Measurements from ENCODE around the gene GPNMB. TPM values are rescaled to one million over a fixed set of nuclear protein-coding genes. Genes with fewer than 3 reads are reported as not detected.

GPNMB gene
- total and polyA plus RNA-seq, 10 of the 15 experiments (the other 5 are each of a cell fraction or from before 2014, with no cell fraction given), result 5.9 to 22.3 (median 10.0) TPM

DNA sequence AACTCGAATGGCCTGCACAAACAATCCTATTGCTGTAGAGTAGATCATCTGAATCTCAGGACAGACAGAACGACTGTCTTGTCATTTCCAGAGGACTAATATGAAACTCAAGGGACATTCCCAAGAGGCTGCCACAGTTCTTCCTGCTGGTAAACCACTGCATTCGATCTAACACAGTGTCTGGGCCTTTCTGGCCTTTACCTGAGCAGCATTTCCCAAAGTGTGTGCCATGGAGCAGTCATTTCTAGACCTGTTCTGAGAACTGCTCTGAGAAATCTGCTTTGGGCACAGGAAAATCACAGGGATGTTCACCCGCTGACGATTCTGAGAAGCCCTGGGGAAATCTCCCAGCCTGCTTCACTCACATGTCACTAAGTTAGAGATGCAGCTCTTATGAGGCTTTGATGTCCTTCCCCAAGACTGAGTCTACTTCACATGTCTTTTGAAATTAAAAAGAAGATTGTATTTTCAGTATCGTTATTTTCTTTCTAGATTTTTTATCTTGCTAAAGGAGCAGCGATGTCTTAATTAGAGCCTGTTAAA, 18.4 kb downstream of the GPNMB start:
- peak; percentile 73 for ATAC-seq
- intact Hi-C loops (cut with micrococcal nuclease; ENCODE audit: unreplicated experiment) (no loop called here), in situ Hi-C loops (cut with MboI) (no loop called here)
- Histone ChIP-seq H3K27ac (ENCODE audit: control insufficient read depth, insufficient read depth) (peak overlapping the region; percentile 50; the same call in 1 of the 2 replicates), H3K4me1 (ENCODE audit: control insufficient read depth, insufficient read depth, low read length) (peaks cover 11% of the 10 kb centered on the region), H4K20me1 (ENCODE audit: control insufficient read depth, insufficient read depth) (no peaks in the 10 kb centered on the region), H3K27me3 (replicated peaks in 1 of 2; ENCODE audit: control insufficient read depth in 2 of 2, insufficient read depth in 2 of 2, low read length in 1 of 2) (no peaks in the 10 kb centered on the region), H2AFZ (ENCODE audit: control insufficient read depth, low read depth, low read length) (peak overlapping the region; percentile 88), H3K79me2 (ENCODE audit: control insufficient read depth, insufficient read depth, low read length) (no peaks in the 10 kb centered on the region), H3K36me3 (ENCODE audit: control insufficient read depth in 2 of 2, insufficient read depth in 2 of 2, low read length in 1 of 2) (no peaks in the 10 kb centered on the region), H3K4me2 (ENCODE audit: control insufficient read depth, insufficient read depth) (peak overlapping the region; percentile 25; the same call in 1 of the 2 replicates), H3K9me3 (replicated peaks; ENCODE audit: control insufficient read depth, insufficient read depth, low read length) (no peaks in the 10 kb centered on the region), H3K4me3 (no peak overlapping the region), H3K9ac (ENCODE audit: control insufficient read depth, insufficient read depth, low read length) (no peak overlapping the region)
- no TSS peak for BruUV-seq (replicated peaks)
- FAIRE-seq, result no peak
- ChIA-PET CTCF (interaction anchor here (0.8 to 9.5 kb wide), 13 partner anchors 6 to 432 kb away, joined by 3 to 167 read pairs (median 5); no protein-coding TSS in a partner anchor), RAD21 (ENCODE audit: unreplicated experiment) (interaction anchor here (3.2 to 3.4 kb wide), 2 partner anchors 81 to 446 kb away, joined by 11 to 15 read pairs; no protein-coding TSS in a partner anchor), POLR2A (interaction anchor here (1.1 to 1.2 kb wide), 2 partner anchors 45 to 80 kb away, joined by 3 read pairs; no protein-coding TSS in a partner anchor), SMC1A (ENCODE audit: uncharacterized antibody, unreplicated experiment) (interaction anchor here (0.5 to 6.7 kb wide), 9 partner anchors 8 to 1437 kb away, joined by 3 to 66 read pairs (median 4); partner anchors contain the start of gene NUP42)
- DNase-seq (ENCODE audit: low read depth, low spot score), result peak; percentile 75
- 23% methylated on average over 7 of the region's 7 CpGs for WGBS (ENCODE audit: insufficient coverage, insufficient replicate concordance, low lambda C conversion rate, missing lambda C conversion rate)
- TF ChIP-seq MEF2B (IDR thresholded peaks at IDR 0.05; ENCODE audit: partially characterized antibody, poor library complexity, severe bottlenecking) (peak; percentile 94), BCL11A (IDR thresholded peaks at IDR 0.05; ENCODE audit: low read depth, low read length) (0 out of 2 replicates have a peak, but pooled peaks have one; percentile 40), RELA (IDR thresholded peaks at IDR 0.05; ENCODE audit: borderline replicate concordance, partially characterized antibody) (peak; percentile 32), TBL1XR1 (IDR thresholded peaks at IDR 0.05; ENCODE audit: low read depth, low read length) (no peak), HDAC2 (IDR thresholded peaks at IDR 0.05) (no peak), IKZF2 (IDR thresholded peaks at IDR 0.05) (peak; percentile 66 to 75; a peak in 3 of 4 replicates), HDGF (IDR thresholded peaks at IDR 0.05) (no peak), JUNB (IDR thresholded peaks at IDR 0.05) (peak; percentile 56), ZNF217 (IDR thresholded peaks at IDR 0.05) (no peak), PAX8 (IDR thresholded peaks at IDR 0.05) (no peak), ZZZ3 (IDR thresholded peaks at IDR 0.05; ENCODE audit: control insufficient read depth, insufficient read length, low read depth) (no peak), NFIC (IDR thresholded peaks at IDR 0.05; ENCODE audit: low read depth, low read length) (peak; percentile 62; the same call in 1 of the 2 replicates), SREBF1 (IDR thresholded peaks at IDR 0.05; ENCODE audit: low read length) (no peak), MTA2 (IDR thresholded peaks at IDR 0.05; ENCODE audit: low read depth) (no peak), FOXM1 (IDR thresholded peaks at IDR 0.05; ENCODE audit: low read depth, low read length) (peak; percentile 72; the same call in 1 of the 2 replicates), TCF12 (IDR thresholded peaks at IDR 0.05; ENCODE audit: low read depth, low read length) (peak; percentile 52; the same call in 1 of the 2 replicates), CREB1 (IDR thresholded peaks at IDR 0.05; ENCODE audit: low read depth) (no peak), SRF (IDR thresholded peaks at IDR 0.05; ENCODE audit: low read depth in 2 of 2, low read length in 2 of 2) (no peak), GABPA (IDR thresholded peaks at IDR 0.05; ENCODE audit: low read depth) (no peak)
- TF ChIP-seq, protein P1, sequence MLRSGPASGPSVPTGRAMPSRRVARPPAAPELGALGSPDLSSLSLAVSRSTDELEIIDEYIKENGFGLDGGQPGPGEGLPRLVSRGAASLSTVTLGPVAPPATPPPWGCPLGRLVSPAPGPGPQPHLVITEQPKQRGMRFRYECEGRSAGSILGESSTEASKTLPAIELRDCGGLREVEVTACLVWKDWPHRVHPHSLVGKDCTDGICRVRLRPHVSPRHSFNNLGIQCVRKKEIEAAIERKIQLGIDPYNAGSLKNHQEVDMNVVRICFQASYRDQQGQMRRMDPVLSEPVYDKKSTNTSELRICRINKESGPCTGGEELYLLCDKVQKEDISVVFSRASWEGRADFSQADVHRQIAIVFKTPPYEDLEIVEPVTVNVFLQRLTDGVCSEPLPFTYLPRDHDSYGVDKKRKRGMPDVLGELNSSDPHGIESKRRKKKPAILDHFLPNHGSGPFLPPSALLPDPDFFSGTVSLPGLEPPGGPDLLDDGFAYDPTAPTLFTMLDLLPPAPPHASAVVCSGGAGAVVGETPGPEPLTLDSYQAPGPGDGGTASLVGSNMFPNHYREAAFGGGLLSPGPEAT (IDR thresholded peaks at IDR 0.05; ENCODE audit: low read depth), result 0 out of 2 replicates have a peak, but pooled peaks have one; percentile 55
- TF ChIP-seq, protein P2, sequence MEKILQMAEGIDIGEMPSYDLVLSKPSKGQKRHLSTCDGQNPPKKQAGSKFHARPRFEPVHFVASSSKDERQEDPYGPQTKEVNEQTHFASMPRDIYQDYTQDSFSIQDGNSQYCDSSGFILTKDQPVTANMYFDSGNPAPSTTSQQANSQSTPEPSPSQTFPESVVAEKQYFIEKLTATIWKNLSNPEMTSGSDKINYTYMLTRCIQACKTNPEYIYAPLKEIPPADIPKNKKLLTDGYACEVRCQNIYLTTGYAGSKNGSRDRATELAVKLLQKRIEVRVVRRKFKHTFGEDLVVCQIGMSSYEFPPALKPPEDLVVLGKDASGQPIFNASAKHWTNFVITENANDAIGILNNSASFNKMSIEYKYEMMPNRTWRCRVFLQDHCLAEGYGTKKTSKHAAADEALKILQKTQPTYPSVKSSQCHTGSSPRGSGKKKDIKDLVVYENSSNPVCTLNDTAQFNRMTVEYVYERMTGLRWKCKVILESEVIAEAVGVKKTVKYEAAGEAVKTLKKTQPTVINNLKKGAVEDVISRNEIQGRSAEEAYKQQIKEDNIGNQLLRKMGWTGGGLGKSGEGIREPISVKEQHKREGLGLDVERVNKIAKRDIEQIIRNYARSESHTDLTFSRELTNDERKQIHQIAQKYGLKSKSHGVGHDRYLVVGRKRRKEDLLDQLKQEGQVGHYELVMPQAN (conservative IDR thresholded peaks at IDR 0.05), result no peak

Data from GM12878 (cell line).